Osteoblast (primary cell): Measurements from ENCODE around the gene FLT4. TPM values are rescaled to one million over a fixed set of nuclear protein-coding genes. Genes with fewer than 3 reads are reported as not detected.

Experiments
- DNase-seq: peaks from one replicate; pipeline ENCODE4 v3.0.0; 2011; ENCODE audit warnings: low spot score, mixed read lengths; ENCODE audit not compliant: insufficient read length; ENCODE audit errors: missing footprints
- H2AFZ ChIP-seq: 2 replicates; pipeline ENCODE4 v1.6.0; 2011; ENCODE audit warnings: mild to moderate bottlenecking, low read length
- H3K27ac ChIP-seq: 2 replicates; pipeline ENCODE4 v1.5.1; 2011; ENCODE audit warnings: mild to moderate bottlenecking, low read depth, low read length, moderate library complexity
- H3K27me3 ChIP-seq: 2 replicates; pipeline ENCODE4 v1.6.0; 2012; ENCODE audit warnings: mild to moderate bottlenecking, control low read depth, inconsistent platforms, low read length, moderate library complexity; ENCODE audit not compliant: insufficient read depth
- H3K36me3 ChIP-seq: 2 replicates; pipeline ENCODE4 v1.5.1; 2011; ENCODE audit warnings: mild to moderate bottlenecking, low read length, control low read depth, moderate library complexity; ENCODE audit not compliant: insufficient read depth
- H3K4me1 ChIP-seq: 2 replicates; pipeline ENCODE4 v1.5.1; 2011; ENCODE audit warnings: mild to moderate bottlenecking, low read length, control low read depth, moderate library complexity; ENCODE audit not compliant: insufficient read depth
- H3K4me2 ChIP-seq: 2 replicates; pipeline ENCODE4 v1.6.0; 2011; ENCODE audit warnings: mild to moderate bottlenecking, low read length; ENCODE audit not compliant: insufficient read depth
- H3K4me3 ChIP-seq: fragments of 200-600 bp; sonication (generic); 3 replicates; pipeline ENCODE4 v1.5.1; 2012; ENCODE audit warnings: mild to moderate bottlenecking, low read length, inconsistent platforms; ENCODE audit not compliant: insufficient read depth
- H3K79me2 ChIP-seq: 2 replicates; pipeline ENCODE4 v1.6.0; 2012; ENCODE audit warnings: mild to moderate bottlenecking, low read length, control low read depth, inconsistent platforms; ENCODE audit not compliant: insufficient read depth
- H3K9me3 ChIP-seq: 2 replicates; pipeline ENCODE4 v1.5.1; 2011; ENCODE audit warnings: low read depth, low read length, control low read depth
- H4K20me1 ChIP-seq: 2 replicates; pipeline ENCODE4 v1.6.0; 2012; ENCODE audit warnings: mild to moderate bottlenecking, low read length, control low read depth; ENCODE audit not compliant: insufficient read depth
- CTCF ChIP-seq: IDR thresholded peaks from 2 replicates; pipeline ENCODE4 v1.5.1; 2011; ENCODE audit warnings: mild to moderate bottlenecking, low read depth, low read length, moderate library complexity; ENCODE audit errors: extremely low read depth
- total RNA-seq: library from RNA; depleted of rRNA; stranded (reverse); fragments of >200 nt; gene quantifications from 2 replicates; pipeline ENCODE4 v1.2.3, GENCODE V29; 2012

The FLT4 gene
- total RNA-seq, 1 donor, result not detected

- TF ChIP-seq CTCF, result no peak
- Histone ChIP-seq H3K4me3 (no peak overlapping the region), H3K27me3 (peaks cover 28% of the 10 kb centered on the region), H3K4me1 (no peaks in the 10 kb centered on the region), H3K36me3 (no peaks in the 10 kb centered on the region), H3K9me3 (no peaks in the 10 kb centered on the region), H3K27ac (no peak overlapping the region), H4K20me1 (no peaks in the 10 kb centered on the region), H2AFZ (no peak overlapping the region), H3K79me2 (no peaks in the 10 kb centered on the region), H3K4me2 (no peak overlapping the region)
- DNase-seq, result peak; percentile 79
Measured at GRCh38 chr5:180646289-180646962, 3.0 kb downstream of the FLT4 start.

- Histone ChIP-seq H3K27me3 (peaks cover 21% of the 10 kb centered on the region), H3K27ac (no peak overlapping the region), H3K4me2 (no peak overlapping the region), H3K4me3 (no peak overlapping the region), H4K20me1 (no peaks in the 10 kb centered on the region), H3K79me2 (no peaks in the 10 kb centered on the region), H3K4me1 (no peaks in the 10 kb centered on the region), H3K36me3 (no peaks in the 10 kb centered on the region), H2AFZ (no peak overlapping the region), H3K9me3 (no peaks in the 10 kb centered on the region)
- peak; percentile 89 for DNase-seq
- TF ChIP-seq CTCF, result no peak
Measured at GRCh38 chr5:180645274-180646204, 3.9 kb downstream of the FLT4 start.

DNA sequence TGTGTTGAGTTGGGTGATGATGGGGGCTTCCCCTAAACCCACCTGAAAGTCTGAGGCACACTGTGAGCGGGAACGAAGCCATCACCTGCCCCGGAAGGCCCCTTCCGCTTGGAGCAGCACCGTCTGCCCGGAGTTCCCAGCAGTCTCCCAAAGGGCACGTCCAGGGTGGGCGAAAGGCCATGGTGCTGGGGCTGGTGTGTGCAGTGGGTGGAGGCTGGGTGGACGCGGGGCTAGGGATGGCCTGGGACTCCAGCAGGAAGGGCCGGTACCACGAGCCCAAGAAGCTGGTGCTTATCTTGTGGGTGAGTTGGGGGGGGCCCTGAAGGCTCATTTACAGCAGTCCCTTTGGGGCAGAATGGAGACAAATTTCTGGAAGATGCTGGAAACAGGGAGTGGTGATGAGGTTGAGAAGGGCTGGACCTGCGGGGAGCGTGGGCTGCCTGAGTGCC lies 4.6 kb downstream of the FLT4 start:
- DNase-seq, result peak; percentile 69
- Histone ChIP-seq H3K4me1 (no peaks in the 10 kb centered on the region), H3K27ac (no peak overlapping the region), H2AFZ (no peak overlapping the region), H3K9me3 (no peaks in the 10 kb centered on the region), H3K4me2 (no peak overlapping the region), H3K79me2 (no peaks in the 10 kb centered on the region), H3K27me3 (peaks cover 14% of the 10 kb centered on the region), H3K4me3 (no peak overlapping the region), H4K20me1 (no peaks in the 10 kb centered on the region), H3K36me3 (no peaks in the 10 kb centered on the region)
- no peak for TF ChIP-seq CTCF
